Measurements from ENCODE around the gene NRXN3. TPM values are rescaled to one million over a fixed set of nuclear protein-coding genes. Genes with fewer than 3 reads are reported as not detected.

The NRXN3 gene
- total RNA-seq, 2 donors from 2014 or later, result 1.2 to 7.8 TPM

- no peak overlapping the region for H3K4me3 ChIP-seq
- H3K27ac ChIP-seq, result no peak overlapping the region
- no peak overlapping the region for H3K9ac ChIP-seq (ENCODE audit: low read depth in 2 of 2, low read length in 2 of 2)
- no peaks in the 10 kb centered on the region for H3K36me3 ChIP-seq
- H3K9me3 ChIP-seq, result no peaks in the 10 kb centered on the region
- no peaks in the 10 kb centered on the region for H3K27me3 ChIP-seq
- DNase-seq, result no peak
- TF ChIP-seq CTCF (IDR thresholded peaks at IDR 0.05), result no peak
- H3K4me1 ChIP-seq, result no peaks in the 10 kb centered on the region
- intact Hi-C loops (cut with DNase I), result no loop called here
Observed at GRCh38 chr14:79698298-79698711, 1528.1 kb downstream of the NRXN3 start.

DNA sequence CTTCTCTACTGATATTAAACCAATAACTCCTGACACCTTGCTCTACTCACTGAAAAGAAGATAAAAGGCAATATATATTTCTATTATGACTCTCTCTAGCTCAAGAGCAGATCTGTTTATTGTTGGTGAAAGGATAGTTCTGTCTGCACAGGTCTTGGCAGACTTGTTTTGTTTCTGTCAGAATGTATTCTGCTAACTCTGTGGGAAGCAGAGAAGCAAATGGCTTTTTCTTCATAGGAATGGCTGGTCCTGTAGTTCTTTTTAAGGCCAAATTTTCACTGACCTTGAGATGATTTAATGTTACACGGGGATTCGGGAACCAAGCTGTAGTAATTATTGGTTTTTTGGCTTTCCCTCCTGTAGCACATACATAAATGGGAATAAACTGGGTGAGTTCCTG is 1529.0 kb downstream of the NRXN3 start:
- DNase-seq, result no peak
- Histone ChIP-seq H3K9me3 (no peaks in the 10 kb centered on the region), H3K4me3 (no peak overlapping the region), H3K36me3 (no peaks in the 10 kb centered on the region), H3K27me3 (no peaks in the 10 kb centered on the region), H3K9ac (ENCODE audit: low read depth in 2 of 2, low read length in 2 of 2) (no peak overlapping the region), H3K4me1 (no peaks in the 10 kb centered on the region), H3K27ac (no peak overlapping the region)
- intact Hi-C loops (cut with DNase I), result no loop called here
- TF ChIP-seq CTCF (IDR thresholded peaks at IDR 0.05), result no peak

DNA sequence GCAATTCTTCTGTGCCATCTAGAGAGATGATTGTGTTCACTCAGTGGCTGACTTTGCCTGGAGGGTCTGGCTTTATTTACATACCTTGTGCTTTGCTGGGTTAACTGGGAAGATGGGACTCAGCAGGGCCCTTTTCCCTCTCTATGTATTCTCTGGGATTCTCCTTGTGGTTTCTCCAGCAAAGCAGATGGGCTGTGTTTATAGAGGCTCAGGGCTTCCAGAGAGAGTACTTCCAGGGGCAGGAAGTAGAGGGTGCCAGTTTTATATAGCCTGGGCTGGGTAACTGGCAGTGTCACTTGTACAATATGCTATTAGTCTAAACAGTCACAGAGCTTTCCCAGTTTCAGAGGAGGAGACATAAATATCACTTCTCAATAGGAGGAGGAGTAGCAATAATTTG is 1531.2 kb downstream of the NRXN3 start:
- no peaks in the 10 kb centered on the region for H3K36me3 ChIP-seq
- no peak overlapping the region for H3K27ac ChIP-seq
- no peak for TF ChIP-seq CTCF (IDR thresholded peaks at IDR 0.05)
- no peak overlapping the region for H3K4me3 ChIP-seq
- no peaks in the 10 kb centered on the region for H3K4me1 ChIP-seq
- DNase-seq, result no peak
- H3K9me3 ChIP-seq, result no peaks in the 10 kb centered on the region
- intact Hi-C loops (cut with DNase I), result no loop called here
- H3K27me3 ChIP-seq, result no peaks in the 10 kb centered on the region
- H3K9ac ChIP-seq (ENCODE audit: low read depth in 2 of 2, low read length in 2 of 2), result no peak overlapping the region

DNA sequence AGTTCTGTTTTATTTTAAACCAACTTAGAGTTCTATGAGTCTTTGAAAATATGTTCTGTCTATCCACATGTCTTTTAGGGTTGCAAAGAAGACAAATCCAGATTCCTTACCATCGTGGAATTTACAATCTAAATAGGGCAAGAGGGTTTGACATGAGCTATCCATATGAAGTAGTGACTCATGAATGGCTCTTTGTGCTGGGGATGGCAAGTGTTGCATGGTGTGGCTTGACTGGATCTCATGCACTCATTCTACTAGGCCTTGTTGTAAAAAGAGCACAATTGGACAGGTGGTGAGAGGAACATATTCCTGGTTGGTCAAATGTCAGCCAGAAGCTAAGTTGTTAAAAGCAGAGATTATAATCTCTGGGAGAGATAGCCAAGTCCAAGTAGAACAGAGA is 1532.0 kb downstream of the NRXN3 start:
- Histone ChIP-seq H3K9me3 (no peaks in the 10 kb centered on the region), H3K4me3 (no peak overlapping the region), H3K36me3 (no peaks in the 10 kb centered on the region), H3K27ac (no peak overlapping the region), H3K4me1 (no peaks in the 10 kb centered on the region), H3K27me3 (no peaks in the 10 kb centered on the region), H3K9ac (ENCODE audit: low read depth in 2 of 2, low read length in 2 of 2) (no peak overlapping the region)
- no peak for DNase-seq
- intact Hi-C loops (cut with DNase I), result no loop called here
- no peak for TF ChIP-seq CTCF (IDR thresholded peaks at IDR 0.05)

DNA sequence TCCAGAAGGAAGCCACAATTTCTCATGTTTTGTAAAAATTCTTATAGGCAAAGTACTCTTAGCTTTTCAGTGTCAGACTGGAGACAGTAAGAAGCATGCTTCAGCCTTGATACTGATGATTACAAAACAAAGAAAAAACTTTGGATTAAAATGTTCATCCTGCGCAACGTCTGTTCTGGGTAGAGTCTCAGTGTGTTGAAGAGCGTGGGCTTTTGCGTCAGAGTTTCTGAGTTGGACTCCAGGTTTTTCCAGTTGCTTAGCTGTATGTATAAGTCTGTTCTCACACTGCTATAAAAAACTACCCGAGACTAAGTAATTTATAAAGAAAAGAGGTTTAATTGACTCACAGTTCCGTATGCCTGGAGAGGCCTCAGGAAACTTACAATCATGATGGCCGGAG is 1533.0 kb downstream of the NRXN3 start:
- Histone ChIP-seq H3K27ac (no peak overlapping the region), H3K4me1 (no peaks in the 10 kb centered on the region), H3K36me3 (no peaks in the 10 kb centered on the region), H3K4me3 (no peak overlapping the region), H3K9me3 (no peaks in the 10 kb centered on the region), H3K9ac (ENCODE audit: low read depth in 2 of 2, low read length in 2 of 2) (no peak overlapping the region), H3K27me3 (no peaks in the 10 kb centered on the region)
- intact Hi-C loops (cut with DNase I), result no loop called here
- DNase-seq, result no peak
- no peak for TF ChIP-seq CTCF (IDR thresholded peaks at IDR 0.05)

Measured in colonic mucosa (tissue), 4 donors.